DND-41 (cell line): ENCODE measurements around the gene ECM1.

Source experiments
- EZH2 ChIP-seq: IDR thresholded peaks from 3 replicates; pipeline ENCODE4 v1.6.1; 2012; ENCODE audit warnings: borderline replicate concordance, low read depth, mild to moderate bottlenecking, moderate library complexity, low read length, inconsistent platforms; ENCODE audit not compliant: severe bottlenecking
- TF ChIP-seq, protein P1 (sequence below): IDR thresholded peaks from 2 replicates; pipeline ENCODE4 v1.5.1; 2012; ENCODE audit warnings: borderline replicate concordance, low read length, moderate library complexity, mild to moderate bottlenecking; ENCODE audit not compliant: poor library complexity, severe bottlenecking; ENCODE audit errors: extremely low read depth

DNA sequence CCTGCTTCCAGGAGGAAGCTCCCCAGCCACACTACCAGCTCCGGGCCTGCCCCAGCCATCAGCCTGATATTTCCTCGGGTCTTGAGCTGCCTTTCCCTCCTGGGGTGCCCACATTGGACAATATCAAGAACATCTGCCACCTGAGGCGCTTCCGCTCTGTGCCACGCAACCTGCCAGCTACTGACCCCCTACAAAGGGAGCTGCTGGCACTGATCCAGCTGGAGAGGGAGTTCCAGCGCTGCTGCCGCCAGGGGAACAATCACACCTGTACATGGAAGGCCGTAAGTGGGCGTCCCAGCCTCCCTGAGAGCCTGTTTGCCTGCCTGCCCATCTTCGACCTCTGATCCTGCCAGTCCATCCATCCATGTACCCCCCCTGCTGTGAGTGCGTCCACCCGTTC, 3.6 kb downstream of the ECM1 start:
- TF ChIP-seq, protein P1, sequence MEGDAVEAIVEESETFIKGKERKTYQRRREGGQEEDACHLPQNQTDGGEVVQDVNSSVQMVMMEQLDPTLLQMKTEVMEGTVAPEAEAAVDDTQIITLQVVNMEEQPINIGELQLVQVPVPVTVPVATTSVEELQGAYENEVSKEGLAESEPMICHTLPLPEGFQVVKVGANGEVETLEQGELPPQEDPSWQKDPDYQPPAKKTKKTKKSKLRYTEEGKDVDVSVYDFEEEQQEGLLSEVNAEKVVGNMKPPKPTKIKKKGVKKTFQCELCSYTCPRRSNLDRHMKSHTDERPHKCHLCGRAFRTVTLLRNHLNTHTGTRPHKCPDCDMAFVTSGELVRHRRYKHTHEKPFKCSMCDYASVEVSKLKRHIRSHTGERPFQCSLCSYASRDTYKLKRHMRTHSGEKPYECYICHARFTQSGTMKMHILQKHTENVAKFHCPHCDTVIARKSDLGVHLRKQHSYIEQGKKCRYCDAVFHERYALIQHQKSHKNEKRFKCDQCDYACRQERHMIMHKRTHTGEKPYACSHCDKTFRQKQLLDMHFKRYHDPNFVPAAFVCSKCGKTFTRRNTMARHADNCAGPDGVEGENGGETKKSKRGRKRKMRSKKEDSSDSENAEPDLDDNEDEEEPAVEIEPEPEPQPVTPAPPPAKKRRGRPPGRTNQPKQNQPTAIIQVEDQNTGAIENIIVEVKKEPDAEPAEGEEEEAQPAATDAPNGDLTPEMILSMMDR = no peak
- TF ChIP-seq EZH2 = no peak
